Muscle layer of duodenum (tissue), 2 donors: ENCODE results near the gene SLC25A33.

Source experiments
- H3K27ac ChIP-seq: one replicate; pipeline ENCODE4 v1.7.0; 2013; ENCODE audit warnings: mild to moderate bottlenecking, low read length
- H3K27me3 ChIP-seq: one replicate; pipeline ENCODE4 v1.7.0; 2013; ENCODE audit warnings: low read depth, mild to moderate bottlenecking, control low read depth, low read length
- H3K36me3 ChIP-seq, 2 donors: one replicate each; pipeline ENCODE4 v1.7.0; 2013; ENCODE audit warnings: low read length in 2 of 2, control low read depth in 1 of 2, mild to moderate bottlenecking in 1 of 2; ENCODE audit not compliant: insufficient read depth in 2 of 2, control insufficient read depth in 1 of 2
- H3K4me1 ChIP-seq, 2 donors: one replicate each; pipeline ENCODE4 v1.7.0; 2013; ENCODE audit warnings: low read length in 2 of 2, mild to moderate bottlenecking in 2 of 2, control low read depth in 1 of 2, moderate library complexity in 1 of 2; ENCODE audit not compliant: insufficient read depth in 2 of 2, control insufficient read depth in 1 of 2
- H3K4me3 ChIP-seq, 2 donors: one replicate each; pipeline ENCODE4 v1.7.0; 2013; ENCODE audit warnings: low read length in 2 of 2, low read depth in 1 of 2, mild to moderate bottlenecking in 1 of 2
- H3K9me3 ChIP-seq, 2 donors: one replicate each; pipeline ENCODE4 v1.7.0; 2013; ENCODE audit warnings: low read length in 2 of 2, control low read depth in 1 of 2, mild to moderate bottlenecking in 1 of 2; ENCODE audit not compliant: control insufficient read depth in 1 of 2
- donor health status: healthy.

Gene SLC25A33

GRCh38 chr1:9631613-9632012 lies 92.3 kb downstream of the SLC25A33 start:
- Histone ChIP-seq H3K9me3 (no peaks in the 10 kb centered on the region), H3K36me3 (no peaks in the 10 kb centered on the region), H3K27ac (no peak overlapping the region), H3K4me3 (no peak overlapping the region), H3K27me3 (no peaks in the 10 kb centered on the region), H3K4me1 (peaks cover 0 to 3% of the 10 kb centered on the region in 2 donors)

DNA sequence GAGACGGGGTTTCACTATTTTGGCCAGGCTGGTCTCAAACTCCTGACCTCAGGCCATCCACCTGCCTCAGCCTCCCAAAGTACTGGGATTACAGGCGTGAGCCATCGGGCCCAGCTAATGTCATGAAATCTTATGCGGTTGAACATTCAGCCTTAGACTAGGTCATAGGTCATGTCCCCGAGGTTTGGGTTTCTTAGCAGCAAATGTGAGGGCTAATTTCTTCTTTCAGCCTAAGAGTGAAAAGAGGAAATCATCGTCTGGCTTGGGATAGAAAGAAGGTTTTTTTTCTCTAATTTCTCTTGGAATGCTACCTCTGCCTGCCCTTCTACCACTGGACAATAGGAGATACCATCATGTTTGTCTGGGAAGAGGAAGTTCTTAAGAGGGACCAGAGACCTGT lies 94.2 kb downstream of the SLC25A33 start:
- Histone ChIP-seq H3K27ac (no peak overlapping the region), H3K27me3 (no peaks in the 10 kb centered on the region), H3K4me1 (no peaks in the 10 kb centered on the region), H3K9me3 (peaks cover 0 to 3% of the 10 kb centered on the region in 2 donors), H3K4me3 (no peak overlapping the region), H3K36me3 (no peaks in the 10 kb centered on the region)

- Histone ChIP-seq H3K36me3 (no peaks in the 10 kb centered on the region), H3K27ac (no peak overlapping the region), H3K4me1 (no peaks in the 10 kb centered on the region), H3K27me3 (no peaks in the 10 kb centered on the region), H3K9me3 (peaks cover 0 to 3% of the 10 kb centered on the region in 2 donors), H3K4me3 (no peak overlapping the region)
Measured at GRCh38 chr1:9634582-9634981, 95.3 kb downstream of the SLC25A33 start.
